A549 (cell line): ENCODE results near the gene SYS1. TPM values are rescaled to one million over a fixed set of nuclear protein-coding genes. Genes with fewer than 3 reads are reported as not detected.
A peak's percentile ranks its signal among the peaks of the same experiment; 100 is the strongest.

Experiments
- ATAC-seq, 2 experiments: fragments of 200-7000 bp in 1 of 2; fragments of >200 bp in 1 of 2; cut with Nextera tagmentation in 1 of 2; cut with Tn5 transposase in 1 of 2; 3 replicates each; pipeline versions ENCODE4 v1.8.0 to v1.9.1; 2018 to 2020; ENCODE audit warnings: mild to moderate bottlenecking in 1 of 2, moderate library complexity in 1 of 2
- CTCF ChIA-PET: fragments of 300-600 bp; sonication (Branson Sonifier 250); formaldehyde crosslinking; extraction: SDS; loops from one replicate; lab custom pipeline; 2021; ENCODE audit warnings: antibody characterized with exemption, inconsistent platforms; lab: Yijun Ruan, JAX
- POLR2A ChIA-PET: fragments of 350-600 bp; formaldehyde crosslinking; extraction: SDS; loops from one replicate; lab custom pipeline; 2021; ENCODE audit warnings: antibody characterized with exemption, inconsistent platforms; lab: Yijun Ruan, JAX
- DNase-seq, 2 experiments: peaks; one replicate each; pipeline versions ENCODE4 v3.0.0 to v3.0.0-alpha.2; 2011 to 2016; ENCODE audit warnings: low read depth in 1 of 2, low spot score in 1 of 2
- FAIRE-seq: peaks from 2 replicates; lab custom pipeline; 2011; peaks lifted over from hg19 to GRCh38; lab: Jason Lieb, UNC
- H3K27ac ChIP-seq, 2 experiments: fragments of >200 bp; sonication (Bioruptor Twin); formaldehyde crosslinking; 3 replicates each; pipeline ENCODE4 v1.5.1; 2016 to 2017
- H3K4me1 ChIP-seq: fragments of >200 bp; sonication (Bioruptor Twin); formaldehyde crosslinking; 3 replicates; pipeline ENCODE4 v1.6.1; 2016
- H3K4me2 ChIP-seq: fragments of >200 bp; sonication (Bioruptor Twin); formaldehyde crosslinking; 3 replicates; pipeline ENCODE4 v1.6.1; 2016
- H3K4me3 ChIP-seq: fragments of >200 bp; sonication (Bioruptor Twin); formaldehyde crosslinking; 3 replicates; pipeline ENCODE4 v1.5.1; 2016
- H3K9me3 ChIP-seq: fragments of >200 bp; sonication (Bioruptor Twin); formaldehyde crosslinking; 3 replicates; pipeline ENCODE4 v1.6.1; 2016
- BCL3 ChIP-seq: fragments of >200 bp; sonication (Bioruptor Twin); formaldehyde crosslinking; IDR thresholded peaks from 3 replicates; pipeline ENCODE4 v1.6.1; 2016
- CBX8 ChIP-seq: fragments of 200-600 bp; sonication (generic); IDR thresholded peaks from 2 replicates; pipeline ENCODE4 v1.6.1; 2016
- CEBPB ChIP-seq, 2 experiments: fragments of >200 bp in 1 of 2; sonication (Bioruptor Twin) in 1 of 2; formaldehyde crosslinking in 1 of 2; IDR thresholded peaks; 2 replicates each; pipeline ENCODE4 v1.6.1; 2012 to 2016
- CTCF ChIP-seq: fragments of >200 bp; sonication (Bioruptor Twin); formaldehyde crosslinking; IDR thresholded peaks from 3 replicates; pipeline ENCODE4 v1.5.1; 2016
- EP300 ChIP-seq, 2 experiments: fragments of >200 bp; sonication (Bioruptor Twin); formaldehyde crosslinking; IDR thresholded peaks; 2 replicates in 1 of 2; 3 replicates in 1 of 2; pipeline ENCODE4 v1.6.1; 2016 to 2017
- FOSB ChIP-seq: fragments of 250-450 bp; sonication (Bioruptor Pico); IDR thresholded peaks from 2 replicates; pipeline ENCODE4 v1.5.0; 2020; ENCODE audit warnings: mild to moderate bottlenecking, moderate library complexity
- HDAC2 ChIP-seq: fragments of 200-600 bp; sonication (generic); IDR thresholded peaks from 2 replicates; pipeline ENCODE4 v1.6.1; 2016
- HEYL ChIP-seq: fragments of 250-450 bp; sonication (Bioruptor Pico); IDR thresholded peaks from 2 replicates; pipeline ENCODE4 v1.8.0; 2021; ENCODE audit warnings: mild to moderate bottlenecking, moderate library complexity
- HOXB13 ChIP-seq: fragments of 250-450 bp; sonication (Bioruptor Pico); IDR thresholded peaks from 2 replicates; pipeline ENCODE4 v1.5.0; 2020; ENCODE audit warnings: low read depth, mild to moderate bottlenecking, moderate library complexity
- RFX5 ChIP-seq: fragments of 450-650 bp; IDR thresholded peaks from 2 replicates; pipeline ENCODE4 v1.7.1; 2014; ENCODE audit warnings: antibody characterized with exemption, mild to moderate bottlenecking, moderate library complexity
- RNF2 ChIP-seq: fragments of 200-600 bp; sonication (generic); IDR thresholded peaks from 2 replicates; pipeline ENCODE4 v1.6.1; 2016; ENCODE audit warnings: low read depth, mild to moderate bottlenecking, antibody characterized with exemption, moderate library complexity, borderline replicate concordance
- TP53 ChIP-seq: fragments of 250-450 bp; sonication (Bioruptor Pico); IDR thresholded peaks from 2 replicates; pipeline ENCODE4 v1.5.0; 2021; ENCODE audit warnings: mild to moderate bottlenecking, moderate library complexity
- ZFP36 ChIP-seq: fragments of 450-650 bp; IDR thresholded peaks from 2 replicates; pipeline ENCODE4 v1.6.1; 2014; ENCODE audit warnings: borderline replicate concordance; ENCODE audit not compliant: partially characterized antibody
- ZSCAN20 ChIP-seq: fragments of 250-450 bp; sonication (Bioruptor Pico); IDR thresholded peaks from 2 replicates; pipeline ENCODE4 v1.8.0; 2022; ENCODE audit warnings: mild to moderate bottlenecking, moderate library complexity
- WGBS: methylation state at CpG from one replicate; pipeline ENCODE4 v1.1.6; 2017; ENCODE audit errors: missing lambda C conversion rate; 5-methylcytosine and 5-hydroxymethylcytosine counted together
- polyA plus RNA-seq, 4 experiments: library from polyadenylated mRNA; depleted of rRNA in 3 of 4; stranded (reverse); fragments of >200 nt; fragmentation: RNase III in 1 of 4; extraction: RNeasy Plus Mini Kit Qiagen cat#74134 plus additional on column Dnase treatment in 1 of 4; gene quantifications; 2 replicates in 3 of 4; 3 replicates in 1 of 4; pipeline ENCODE4 v1.2.3, GENCODE V29; 2011 to 2017

SYS1 gene
- polyA plus RNA-seq, 2 of the 4 experiments (the other 2 are of a cell fraction) = 20.2 to 27.6 TPM

- TF ChIP-seq ZFP36 = no peak
- ChIA-PET CTCF (interaction anchor here (0.7 to 8.9 kb wide), 6 partner anchors 9 to 425 kb away, joined by 3 to 82 read pairs (median 10); partner anchors contain the start of gene SYS1), POLR2A (interaction anchor here (2.8 to 3.8 kb wide), 3 partner anchors 10 to 17 kb away, joined by 9 to 46 read pairs (median 35); partner anchors contain the start of gene SYS1)
- Histone ChIP-seq H3K27ac (peak overlapping the region; percentile 92 to 96; a peak in 5 of 6 replicates), H3K9me3 (no peaks in the 10 kb centered on the region), H3K4me1 (peaks cover 71% of the 10 kb centered on the region), H3K4me2 (peak overlapping the region; percentile 98), H3K4me3 (peak overlapping the region; percentile 86; the same call in 2 of the 3 replicates)
- 86% methylated on average over 3 of the region's 3 CpGs for WGBS
- FAIRE-seq = no peak
- no peak for ATAC-seq
- no peak for DNase-seq
Observed at GRCh38 chr20:45346291-45346718, 16.7 kb upstream of the SYS1 start.

GRCh38 chr20:45346851-45347250 is 16.1 kb upstream of the SYS1 start:
- H3K27ac ChIP-seq = peak overlapping the region; percentile 92 to 96

GRCh38 chr20:45347297-45347935 is 15.5 kb upstream of the SYS1 start:
- Histone ChIP-seq H3K4me2 (peak overlapping the region; percentile 98), H3K27ac (peak overlapping the region; percentile 92 to 96), H3K4me1 (peaks cover 60% of the 10 kb centered on the region), H3K9me3 (no peaks in the 10 kb centered on the region), H3K4me3 (peak overlapping the region; percentile 86)
- FAIRE-seq = no peak
- TF ChIP-seq ZSCAN20 (CRISPR knock-in tag) (no peak), HEYL (CRISPR knock-in tag) (no peak), EP300 (IDR thresholded peaks at IDR 0.05) (no peak), TP53 (no peak), RNF2 (no peak), RFX5 (no peak), BCL3 (no peak)
- no peak for DNase-seq
- CTCF ChIA-PET = interaction anchor here (0.9 to 8.9 kb wide), 10 partner anchors 11 to 424 kb away, joined by 3 to 82 read pairs (median 10); partner anchors contain the start of gene SYS1
- ATAC-seq = peak; percentile 4 to 32; a peak in 4 of 6 replicates
- WGBS = 32% methylated on average over 6 of the region's 10 CpGs
- POLR2A ChIA-PET = interaction anchor here (0.7 to 3.8 kb wide), 7 partner anchors 11 to 58 kb away, joined by 3 to 46 read pairs (median 9); partner anchors contain the start of gene SYS1

More at GRCh38 chr20:45346851-45347250, 16.1 kb upstream of the SYS1 start:
- FAIRE-seq (no peak), ATAC-seq (no peak), DNase-seq (no peak)
- TF ChIP-seq FOSB (no peak), CBX8 (no peak), HOXB13 (CRISPR knock-in tag) (no peak), HDAC2 (no peak), CEBPB (IDR thresholded peaks at IDR 0.05) (no peak), CTCF (no peak)
- Histone ChIP-seq H3K4me1 (peaks cover 65% of the 10 kb centered on the region), H3K4me2 (peak overlapping the region; percentile 98), H3K9me3 (no peaks in the 10 kb centered on the region), H3K4me3 (peak overlapping the region; percentile 86)
- POLR2A ChIA-PET = interaction anchor here (0.8 to 3.8 kb wide), 4 partner anchors 11 to 24 kb away, joined by 3 to 46 read pairs (median 22); partner anchors contain the start of gene SYS1
- CTCF ChIA-PET = interaction anchor here (0.7 to 8.9 kb wide), 11 partner anchors 10 to 424 kb away, joined by 3 to 82 read pairs (median 8); partner anchors contain the start of gene SYS1
- 77% methylated on average over 5 of the region's 5 CpGs for WGBS
